Thoracic aorta (tissue), 2 donors: Measurements from ENCODE around the gene ZNF831. TPM values are rescaled to one million over a fixed set of nuclear protein-coding genes. Genes with fewer than 3 reads are reported as not detected.

Experiments
- ATAC-seq: fragments of 150-250 bp; one replicate; pipeline ENCODE4 v1.8.0; 2017; ENCODE audit warnings: low read depth; ENCODE audit not compliant: insufficient number of reproducible peaks, low FRiP score
- DNase-seq: peaks from one replicate; pipeline ENCODE4 v3.0.0-alpha.2; 2020; ENCODE audit warnings: low spot score
- H3K27ac ChIP-seq, 2 donors: fragments of 200-600 bp; sonication (generic); 1 replicate in 1 of 2; 2 replicates in 1 of 2; pipeline ENCODE4 v1.5.1; 2016; ENCODE audit warnings: mild to moderate bottlenecking in 2 of 2, moderate library complexity in 2 of 2
- H3K27me3 ChIP-seq: fragments of 200-600 bp; sonication (generic); replicated peaks from 2 replicates; pipeline ENCODE4 v1.6.0; 2016; ENCODE audit warnings: mild to moderate bottlenecking; ENCODE audit not compliant: insufficient read depth
- H3K36me3 ChIP-seq: fragments of 200-600 bp; sonication (generic); one replicate; pipeline ENCODE4 v1.5.1; 2016
- H3K4me1 ChIP-seq, 2 donors: fragments of 200-600 bp; sonication (generic); 1 replicate in 1 of 2; 2 replicates in 1 of 2; pipeline versions ENCODE4 v1.5.1 to v1.6.0; 2016; ENCODE audit warnings: low read depth in 2 of 2, mild to moderate bottlenecking in 1 of 2; ENCODE audit not compliant: control insufficient read depth in 1 of 2
- H3K4me3 ChIP-seq: fragments of 200-600 bp; sonication (generic); 2 replicates; pipeline ENCODE4 v1.5.1; 2016; ENCODE audit warnings: mild to moderate bottlenecking
- H3K9me3 ChIP-seq: fragments of 200-600 bp; sonication (generic); 2 replicates; pipeline ENCODE4 v1.5.1; 2016
- CTCF ChIP-seq: fragments of 200-600 bp; sonication (generic); IDR thresholded peaks from one replicate; pipeline ENCODE4 v1.5.1; 2019; ENCODE audit warnings: antibody characterized with exemption
- total RNA-seq, 2 donors: library from RNA; depleted of rRNA; stranded (reverse); fragments of >200 nt; gene quantifications; one replicate each; pipeline versions ENCODE4 v1.1.0 to v1.2.3, GENCODE V29; 2016

Gene ZNF831
- total RNA-seq, 2 donors from 2014 or later = 1.1 to 1.3 TPM

- TF ChIP-seq CTCF = no peak
- Histone ChIP-seq H3K27ac (no peak overlapping the region), H3K4me3 (no peak overlapping the region), H3K4me1 (no peaks in the 10 kb centered on the region), H3K36me3 (no peaks in the 10 kb centered on the region), H3K27me3 (no peaks in the 10 kb centered on the region), H3K9me3 (no peaks in the 10 kb centered on the region)
- no peak for DNase-seq
- ATAC-seq = no peak
Measured at GRCh38 chr20:59246691-59247400, 83.2 kb downstream of the ZNF831 start.

DNA sequence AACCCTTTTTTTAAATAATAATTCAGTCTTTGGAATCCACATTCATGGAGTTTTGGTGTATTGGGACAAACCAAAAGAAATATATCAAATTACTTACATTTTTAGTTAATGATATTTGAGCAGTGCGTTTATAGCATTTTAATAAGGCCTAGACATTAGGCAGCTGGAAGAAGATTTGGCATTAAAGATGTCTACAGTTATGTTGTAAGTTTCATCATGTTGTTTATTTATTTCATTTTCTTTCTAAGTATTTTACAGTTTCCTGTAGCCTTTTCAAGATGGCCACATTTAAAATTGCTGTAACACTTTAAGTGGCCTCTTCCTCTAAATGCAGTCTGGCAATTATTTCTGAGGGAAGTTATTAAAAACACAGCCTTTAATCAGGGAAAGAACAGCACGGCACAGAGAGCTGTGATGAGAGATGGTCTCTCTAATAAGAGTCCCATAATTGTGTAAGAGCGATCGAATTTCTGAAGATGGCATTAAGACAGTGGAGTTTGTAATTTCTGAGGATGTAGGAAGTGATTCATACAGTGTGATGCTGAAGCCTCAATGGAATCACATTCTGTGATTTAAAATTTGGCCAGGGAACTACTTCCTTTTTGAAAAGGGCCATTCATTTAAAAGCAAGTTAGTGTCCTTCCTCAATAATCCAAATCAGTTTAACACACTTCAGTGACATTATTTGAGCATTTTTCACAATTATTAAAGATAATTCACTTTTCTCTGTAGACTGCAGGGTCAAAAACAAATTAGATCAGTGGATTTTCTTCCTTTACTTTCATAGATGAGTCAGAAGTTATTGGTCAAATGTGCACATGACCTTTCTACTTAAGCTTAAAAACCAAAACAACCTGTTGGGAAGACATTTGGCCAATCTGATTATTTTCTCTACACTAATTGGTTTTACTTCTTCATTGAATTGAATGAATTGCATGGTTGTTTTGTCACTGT, 84.4 kb downstream of the ZNF831 start:
- Histone ChIP-seq H3K27ac (no peak overlapping the region), H3K9me3 (no peaks in the 10 kb centered on the region), H3K27me3 (no peaks in the 10 kb centered on the region), H3K4me1 (no peaks in the 10 kb centered on the region), H3K4me3 (no peak overlapping the region), H3K36me3 (no peaks in the 10 kb centered on the region)
- ATAC-seq (no peak), DNase-seq (no peak)
- no peak for TF ChIP-seq CTCF

DNA sequence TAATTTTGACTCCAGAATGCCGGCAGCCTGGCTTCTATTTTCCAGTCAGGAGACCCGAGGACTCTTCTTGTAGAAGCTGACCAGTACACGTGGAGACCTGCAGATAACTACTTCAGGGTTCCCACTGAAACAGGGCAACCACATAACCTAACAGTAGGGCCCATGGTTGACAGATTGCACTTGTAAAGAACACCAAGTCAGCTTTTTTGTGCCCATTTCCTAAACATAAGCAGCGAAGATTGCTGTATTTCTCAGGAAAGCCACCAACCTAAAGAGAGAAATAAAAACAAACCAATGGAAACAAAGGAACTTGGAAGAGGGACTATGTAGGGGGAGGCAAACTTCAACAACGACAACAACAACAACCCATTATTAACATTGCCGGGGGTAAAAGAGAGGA, 86.7 kb downstream of the ZNF831 start:
- ATAC-seq = no peak
- H3K27ac ChIP-seq = no peak overlapping the region
- H3K36me3 ChIP-seq = no peaks in the 10 kb centered on the region
- H3K27me3 ChIP-seq = no peaks in the 10 kb centered on the region
- H3K4me1 ChIP-seq = no peaks in the 10 kb centered on the region
- no peak for TF ChIP-seq CTCF
- DNase-seq = no peak
- no peak overlapping the region for H3K4me3 ChIP-seq
- no peaks in the 10 kb centered on the region for H3K9me3 ChIP-seq

DNA sequence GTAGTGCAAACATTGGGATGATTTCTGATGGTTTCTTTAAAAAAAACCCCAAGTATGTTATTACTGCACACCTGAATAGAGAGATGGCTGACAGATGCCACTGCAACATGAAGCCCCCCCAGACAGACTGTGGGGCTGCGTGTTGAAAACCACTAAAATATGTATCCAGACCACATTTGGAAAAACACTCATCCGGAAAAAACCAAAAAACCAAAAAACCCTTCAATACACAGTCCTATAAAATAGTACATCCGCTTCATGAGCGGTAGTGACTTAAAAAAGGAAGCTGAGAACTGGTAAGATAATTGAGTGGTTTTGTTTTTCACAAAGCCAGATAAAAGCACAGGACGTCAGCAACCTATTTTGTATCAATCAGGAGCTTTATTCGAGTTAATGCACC, 89.7 kb downstream of the ZNF831 start:
- no peak for TF ChIP-seq CTCF
- Histone ChIP-seq H3K36me3 (no peaks in the 10 kb centered on the region), H3K27me3 (no peaks in the 10 kb centered on the region), H3K9me3 (no peaks in the 10 kb centered on the region), H3K4me1 (no peaks in the 10 kb centered on the region), H3K27ac (no peak overlapping the region), H3K4me3 (no peak overlapping the region)
- DNase-seq = no peak
- ATAC-seq = no peak

- Histone ChIP-seq H3K36me3 (no peaks in the 10 kb centered on the region), H3K9me3 (no peaks in the 10 kb centered on the region), H3K27me3 (no peaks in the 10 kb centered on the region), H3K4me3 (no peak overlapping the region), H3K4me1 (no peaks in the 10 kb centered on the region), H3K27ac (no peak overlapping the region)
- no peak for DNase-seq
- no peak for ATAC-seq
- TF ChIP-seq CTCF = no peak
Measured at GRCh38 chr20:59253779-59254319, 90.2 kb downstream of the ZNF831 start.
